Mucosa of gallbladder (tissue), 1 donor: ENCODE measurements around the gene ZNF157. TPM values are rescaled to one million over a fixed set of nuclear protein-coding genes. Genes with fewer than 3 reads are reported as not detected.

Experiments
- DNase-seq: peaks from one replicate; pipeline ENCODE4 v3.0.0-alpha.2; 2020; ENCODE audit warnings: low spot score
- total RNA-seq: library from RNA; stranded (reverse); gene quantifications from one replicate; pipeline ENCODE4 v1.2.1, GENCODE V29; 2021
- donor health status: DM: no; HTN: no; CAD: no.

ZNF157 gene
- total RNA-seq, 1 donor from 2014 or later = 0.29 TPM

GRCh38 chrX:47446971-47447370 is 76.6 kb downstream of the ZNF157 start:
- no peak for DNase-seq

DNA sequence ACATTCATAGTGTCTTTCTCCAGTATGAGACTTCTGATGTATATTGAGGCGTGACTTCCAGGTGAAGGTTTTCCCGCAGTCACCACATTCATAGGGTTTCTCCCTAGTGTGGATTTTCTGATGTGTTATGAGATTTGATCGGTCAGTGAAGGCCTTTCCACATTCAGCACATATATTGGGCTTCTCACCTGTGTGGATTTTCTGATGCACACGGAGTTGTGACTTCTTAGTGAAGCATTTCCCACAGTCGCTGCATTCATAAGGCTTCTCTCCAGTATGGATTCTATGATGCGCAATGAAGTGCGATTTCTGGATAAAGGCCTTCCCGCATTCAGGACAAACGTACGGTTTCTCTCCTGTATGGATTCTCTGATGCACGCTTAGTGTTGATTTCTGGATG is 77.2 kb downstream of the ZNF157 start:
- no peak for DNase-seq

GRCh38 chrX:47448165-47448806 is 77.9 kb downstream of the ZNF157 start:
- DNase-seq = no peak

GRCh38 chrX:47452112-47452511 is 81.7 kb downstream of the ZNF157 start:
- no peak for DNase-seq

DNA sequence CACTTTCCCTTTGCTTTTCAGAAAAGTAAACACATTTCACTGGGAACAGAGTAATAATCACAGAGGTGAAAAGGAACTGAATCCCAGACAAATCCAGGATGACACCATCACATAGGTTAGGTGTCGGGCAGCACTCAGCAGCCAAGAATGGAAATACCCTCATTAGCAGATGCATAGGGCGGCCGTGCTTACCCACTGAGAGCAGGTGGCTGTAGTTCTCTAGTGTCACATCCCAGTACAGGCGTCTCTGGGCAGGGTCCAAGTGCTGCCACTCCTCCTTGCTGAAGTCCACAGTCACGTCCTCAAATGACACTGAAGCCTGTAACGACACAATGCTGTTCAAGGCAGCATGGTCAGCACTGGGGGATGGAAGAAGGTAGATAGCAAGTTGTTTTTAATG is 85.7 kb downstream of the ZNF157 start:
- DNase-seq = no peak

- DNase-seq = no peak
Measured at GRCh38 chrX:47458528-47458927, 88.2 kb downstream of the ZNF157 start.

DNA sequence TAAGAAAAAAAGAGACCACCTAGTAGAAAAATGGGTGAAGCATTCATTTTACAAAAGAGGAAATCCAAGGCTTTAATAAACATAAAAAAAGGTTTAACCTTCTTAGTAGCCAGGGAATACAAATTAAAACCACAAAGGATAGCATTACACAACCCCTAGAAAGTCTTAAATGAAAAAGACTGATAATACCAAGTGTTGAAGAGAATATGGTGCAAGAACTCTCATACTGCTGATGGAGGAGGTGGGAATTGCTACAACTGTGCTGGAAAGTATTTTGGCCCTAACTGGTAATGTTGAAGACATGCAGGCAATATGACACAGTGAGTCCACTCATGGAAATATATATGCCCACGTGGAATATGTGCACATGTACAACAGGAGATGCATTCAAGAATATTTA is 90.2 kb downstream of the ZNF157 start:
- no peak for DNase-seq

Other genes with a start within 250 kb of the ZNF157 start
- 77.4 TPM for gene NDUFB11, start 225.9 kb upstream of the ZNF157 start, total RNA-seq
- gene RBM10, start 225.4 kb upstream of the ZNF157 start, total RNA-seq = 47.6 TPM
- gene UBA1, start 176.7 kb upstream of the ZNF157 start, total RNA-seq = 252 TPM
- gene CDK16, start 151.9 kb upstream of the ZNF157 start, total RNA-seq = 80.9 TPM
- gene USP11, start 137.6 kb upstream of the ZNF157 start, total RNA-seq = 59.0 TPM
- gene ZNF41, start 112.6 kb downstream of the ZNF157 start, total RNA-seq = 11.1 TPM
- 96.5 TPM for gene ARAF, start 190.6 kb downstream of the ZNF157 start, total RNA-seq
- gene TIMP1, start 211.9 kb downstream of the ZNF157 start, total RNA-seq = 574 TPM
- gene SYN1, start 249.3 kb downstream of the ZNF157 start, total RNA-seq = 0.55 TPM